ENCODE data around the gene TBL3.

DNA sequence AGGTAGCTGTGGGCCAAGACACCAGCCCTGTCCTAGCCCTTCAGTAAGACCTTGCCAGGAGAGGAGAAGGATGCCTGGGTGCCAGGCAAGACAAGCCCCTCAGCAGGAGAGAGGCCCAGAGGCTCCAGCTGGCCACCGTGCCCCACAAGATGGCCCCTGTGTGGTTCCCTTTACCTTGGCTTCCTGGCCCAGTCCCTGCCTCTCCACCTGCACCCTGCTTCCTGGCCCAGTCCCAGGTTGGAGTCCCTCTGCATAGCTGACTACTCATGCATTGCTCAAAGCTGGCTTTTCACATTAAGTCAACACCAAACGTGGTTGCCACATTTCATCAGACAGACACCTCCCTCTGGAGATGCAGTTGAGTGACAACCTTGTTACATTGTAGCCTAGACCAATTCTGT is 21.9 kb downstream of the TBL3 start:
- TF ChIP-seq, protein P1, sequence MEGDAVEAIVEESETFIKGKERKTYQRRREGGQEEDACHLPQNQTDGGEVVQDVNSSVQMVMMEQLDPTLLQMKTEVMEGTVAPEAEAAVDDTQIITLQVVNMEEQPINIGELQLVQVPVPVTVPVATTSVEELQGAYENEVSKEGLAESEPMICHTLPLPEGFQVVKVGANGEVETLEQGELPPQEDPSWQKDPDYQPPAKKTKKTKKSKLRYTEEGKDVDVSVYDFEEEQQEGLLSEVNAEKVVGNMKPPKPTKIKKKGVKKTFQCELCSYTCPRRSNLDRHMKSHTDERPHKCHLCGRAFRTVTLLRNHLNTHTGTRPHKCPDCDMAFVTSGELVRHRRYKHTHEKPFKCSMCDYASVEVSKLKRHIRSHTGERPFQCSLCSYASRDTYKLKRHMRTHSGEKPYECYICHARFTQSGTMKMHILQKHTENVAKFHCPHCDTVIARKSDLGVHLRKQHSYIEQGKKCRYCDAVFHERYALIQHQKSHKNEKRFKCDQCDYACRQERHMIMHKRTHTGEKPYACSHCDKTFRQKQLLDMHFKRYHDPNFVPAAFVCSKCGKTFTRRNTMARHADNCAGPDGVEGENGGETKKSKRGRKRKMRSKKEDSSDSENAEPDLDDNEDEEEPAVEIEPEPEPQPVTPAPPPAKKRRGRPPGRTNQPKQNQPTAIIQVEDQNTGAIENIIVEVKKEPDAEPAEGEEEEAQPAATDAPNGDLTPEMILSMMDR (IDR thresholded peaks at IDR 0.05) = no peak
- no peak for TF ChIP-seq POLR2A (IDR thresholded peaks at IDR 0.05)

Data from heart left ventricle (tissue), 13 donors.